Liver (tissue), 9 donors: ENCODE data around the gene DMWD. TPM values are rescaled to one million over a fixed set of nuclear protein-coding genes. Genes with fewer than 3 reads are reported as not detected.
"Not testable (repeated sequence)": the region's sequence is repeated elsewhere in the genome, so short reads cannot be mapped to it uniquely, and the experiment has no call there.

Experiments
- DNase-seq: peaks from one replicate; pipeline ENCODE4 v3.0.0-alpha.2; 2017; ENCODE audit warnings: low spot score
- H3K27ac ChIP-seq, 2 donors: one replicate each; pipeline ENCODE4 v1.7.0; 2013; ENCODE audit warnings: inconsistent platforms in 2 of 2, low read length in 2 of 2, control low read depth in 1 of 2, low read depth in 1 of 2, mild to moderate bottlenecking in 1 of 2
- H3K27me3 ChIP-seq, 4 donors: one replicate each; pipeline versions ENCODE4 v1.6.1 to v1.7.0; 2013; ENCODE audit warnings: low read length in 3 of 4, inconsistent platforms in 1 of 4, mild to moderate bottlenecking in 1 of 4, moderate library complexity in 1 of 4; ENCODE audit not compliant: control insufficient read depth in 4 of 4, insufficient read depth in 4 of 4
- H3K36me3 ChIP-seq, 4 donors: one replicate each; pipeline versions ENCODE4 v1.6.1 to v1.7.0; 2013; ENCODE audit warnings: low read length in 3 of 4, mild to moderate bottlenecking in 3 of 4, low read depth in 1 of 4, moderate library complexity in 1 of 4; ENCODE audit not compliant: control insufficient read depth in 4 of 4, insufficient read depth in 3 of 4
- H3K4me1 ChIP-seq, 4 donors: one replicate each; pipeline versions ENCODE4 v1.6.1 to v1.7.0; 2013; ENCODE audit warnings: low read length in 3 of 4, mild to moderate bottlenecking in 3 of 4, moderate library complexity in 1 of 4; ENCODE audit not compliant: control insufficient read depth in 4 of 4, insufficient read depth in 4 of 4
- H3K4me3 ChIP-seq, 3 donors: one replicate each; pipeline versions ENCODE4 v1.6.1 to v1.7.0; 2013; ENCODE audit warnings: low read length in 3 of 3, control low read depth in 1 of 3, low read depth in 1 of 3, mild to moderate bottlenecking in 1 of 3
- H3K9ac ChIP-seq, 2 donors: one replicate each; pipeline ENCODE4 v1.7.0; 2013; ENCODE audit warnings: low read length in 2 of 2, mild to moderate bottlenecking in 2 of 2, moderate library complexity in 2 of 2, control low read depth in 1 of 2, low read depth in 1 of 2
- H3K9me3 ChIP-seq, 4 donors: one replicate each; pipeline versions ENCODE4 v1.6.1 to v1.7.0; 2013; ENCODE audit warnings: low read length in 3 of 4; ENCODE audit not compliant: control insufficient read depth in 4 of 4
- EGR1 ChIP-seq, 2 donors: IDR thresholded peaks; 2 replicates each; pipeline ENCODE4 v1.6.1; 2016 to 2018; ENCODE audit warnings: antibody characterized with exemption in 2 of 2, low read depth in 2 of 2
- FOXA1 ChIP-seq: IDR thresholded peaks from 2 replicates; pipeline ENCODE4 v1.6.1; 2016; ENCODE audit warnings: antibody characterized with exemption
- FOXA2 ChIP-seq: IDR thresholded peaks from 2 replicates; pipeline ENCODE4 v1.6.1; 2016; ENCODE audit warnings: antibody characterized with exemption
- GABPA ChIP-seq, 2 donors: IDR thresholded peaks in 1 of 2; conservative IDR thresholded peaks in 1 of 2; 2 replicates each; pipeline ENCODE4 v1.6.1; 2016; ENCODE audit warnings: antibody characterized with exemption in 2 of 2, mild to moderate bottlenecking in 1 of 2, moderate library complexity in 1 of 2
- HNF4A ChIP-seq, 2 donors: conservative IDR thresholded peaks; 2 replicates each; pipeline ENCODE4 v1.6.1; 2016; ENCODE audit warnings: antibody characterized with exemption in 2 of 2, mild to moderate bottlenecking in 2 of 2
- HNF4G ChIP-seq: IDR thresholded peaks from 2 replicates; pipeline ENCODE4 v1.6.1; 2016; ENCODE audit warnings: antibody characterized with exemption
- JUND ChIP-seq, 2 donors: IDR thresholded peaks; 2 replicates each; pipeline ENCODE4 v1.6.1; 2016; ENCODE audit warnings: antibody characterized with exemption in 2 of 2
- NR2F2 ChIP-seq: IDR thresholded peaks from 2 replicates; pipeline ENCODE4 v1.6.1; 2016; ENCODE audit warnings: antibody characterized with exemption
- RAD21 ChIP-seq, 2 donors: IDR thresholded peaks; 2 replicates each; pipeline ENCODE4 v1.6.1; 2016; ENCODE audit warnings: antibody characterized with exemption in 2 of 2, mild to moderate bottlenecking in 2 of 2
- RXRA ChIP-seq, 2 donors: IDR thresholded peaks; 2 replicates each; pipeline ENCODE4 v1.6.1; 2017 to 2018; ENCODE audit warnings: antibody characterized with exemption in 2 of 2, mild to moderate bottlenecking in 1 of 2
- SP1 ChIP-seq: IDR thresholded peaks from 2 replicates; pipeline ENCODE4 v1.6.1; 2018; ENCODE audit warnings: antibody characterized with exemption, mild to moderate bottlenecking
- TAF1 ChIP-seq: conservative IDR thresholded peaks from 2 replicates; pipeline ENCODE4 v1.6.1; 2016; ENCODE audit warnings: antibody characterized with exemption, mild to moderate bottlenecking
- YY1 ChIP-seq: IDR thresholded peaks from 2 replicates; pipeline ENCODE4 v1.6.1; 2016; ENCODE audit warnings: antibody characterized with exemption, mild to moderate bottlenecking
- WGBS: extraction: QIAGEN DNeasy Blood & Tissue Kit; methylation state at CpG from one replicate; pipeline ENCODE4 v1.1.7; 2013; 5-methylcytosine and 5-hydroxymethylcytosine counted together
- polyA plus RNA-seq, 2 donors: library from polyadenylated mRNA; stranded (reverse) in 1 of 2; unstranded in 1 of 2; fragments of 200-250 nt in 1 of 2; fragments of >200 nt in 1 of 2; fragmentation: Nextera tagmentation in 1 of 2; extraction: Ambion mirVana in 1 of 2; gene quantifications; one replicate each; pipeline versions ENCODE4 v1.2.1 to v1.2.3, GENCODE V29; 2013 to 2015
- total RNA-seq, 2 donors: library from RNA; depleted of rRNA; stranded (reverse); fragments of >200 nt; gene quantifications; one replicate each; pipeline ENCODE4 v1.2.3, GENCODE V29; 2014
- TF ChIP-seq, protein P1 (sequence below): IDR thresholded peaks from 2 replicates; pipeline ENCODE4 v1.6.1; 2016; ENCODE audit warnings: antibody characterized with exemption
- TF ChIP-seq, protein P2 (sequence below): IDR thresholded peaks from 2 replicates; pipeline ENCODE4 v1.6.1; 2016; ENCODE audit warnings: antibody characterized with exemption
- TF ChIP-seq, protein P3 (sequence below): IDR thresholded peaks from 2 replicates; pipeline ENCODE4 v1.6.1; 2016; ENCODE audit warnings: antibody characterized with exemption, mild to moderate bottlenecking
- TF ChIP-seq, protein P4 (sequence below): IDR thresholded peaks from 2 replicates; pipeline ENCODE4 v1.6.1; 2016; ENCODE audit warnings: antibody characterized with exemption
- TF ChIP-seq, protein P5 (sequence below): fragments of 150-350 bp; IDR thresholded peaks from 2 replicates; pipeline ENCODE4 v1.5.1; 2017; ENCODE audit warnings: improper control_type of control experiment, low read depth, low read length; ENCODE audit not compliant: missing input control
- donor health status: healthy.
- donor health status: healthy.
- donor health status: healthy.
- donor health status: healthy.
- donor health status: healthy.

DMWD gene
- total and polyA plus RNA-seq, 4 donors: 3.7 to 14.6 (median 8.9) TPM

DNA sequence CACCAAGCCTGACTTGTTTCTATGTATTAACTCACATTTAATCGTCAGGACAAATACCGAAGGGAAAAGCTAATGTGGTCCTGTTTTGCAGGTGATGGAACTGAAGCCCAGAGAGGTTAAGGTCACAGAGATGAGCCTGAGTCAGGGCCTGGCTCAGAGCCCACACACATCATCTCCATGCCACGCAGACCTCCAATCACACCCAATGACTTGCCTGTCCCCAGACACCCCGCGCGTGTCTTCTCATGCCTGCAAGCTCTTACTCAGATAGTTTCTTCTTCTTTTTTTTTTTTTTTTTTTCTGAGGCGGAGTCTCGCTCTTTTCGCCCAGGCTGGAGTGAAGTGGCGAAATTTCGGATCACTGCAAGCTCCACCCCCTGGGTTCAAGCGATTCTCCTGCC lies 40.0 kb downstream of the DMWD start:
- no peak for DNase-seq
- H3K9ac ChIP-seq: no peak overlapping the region
- H3K4me1 ChIP-seq: no peaks in the 10 kb centered on the region
- H3K9me3 ChIP-seq: no peaks in the 10 kb centered on the region
- no peaks in the 10 kb centered on the region for H3K36me3 ChIP-seq
- no peaks in the 10 kb centered on the region for H3K27me3 ChIP-seq
- no peak overlapping the region for H3K4me3 ChIP-seq
- no peak for TF ChIP-seq EGR1 (IDR thresholded peaks at IDR 0.05; ENCODE audit: low read depth in 2 of 2)
- no peak for TF ChIP-seq GABPA (IDR thresholded peaks at IDR 0.05 in 1 of 2, conservative IDR thresholded peaks at IDR 0.05 in 1 of 2)
- no peak for TF ChIP-seq RXRA (IDR thresholded peaks at IDR 0.05)
- TF ChIP-seq SP1: no peak
- TF ChIP-seq, protein P1, sequence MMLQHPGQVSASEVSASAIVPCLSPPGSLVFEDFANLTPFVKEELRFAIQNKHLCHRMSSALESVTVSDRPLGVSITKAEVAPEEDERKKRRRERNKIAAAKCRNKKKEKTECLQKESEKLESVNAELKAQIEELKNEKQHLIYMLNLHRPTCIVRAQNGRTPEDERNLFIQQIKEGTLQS: no peak
- TF ChIP-seq, protein P2, sequence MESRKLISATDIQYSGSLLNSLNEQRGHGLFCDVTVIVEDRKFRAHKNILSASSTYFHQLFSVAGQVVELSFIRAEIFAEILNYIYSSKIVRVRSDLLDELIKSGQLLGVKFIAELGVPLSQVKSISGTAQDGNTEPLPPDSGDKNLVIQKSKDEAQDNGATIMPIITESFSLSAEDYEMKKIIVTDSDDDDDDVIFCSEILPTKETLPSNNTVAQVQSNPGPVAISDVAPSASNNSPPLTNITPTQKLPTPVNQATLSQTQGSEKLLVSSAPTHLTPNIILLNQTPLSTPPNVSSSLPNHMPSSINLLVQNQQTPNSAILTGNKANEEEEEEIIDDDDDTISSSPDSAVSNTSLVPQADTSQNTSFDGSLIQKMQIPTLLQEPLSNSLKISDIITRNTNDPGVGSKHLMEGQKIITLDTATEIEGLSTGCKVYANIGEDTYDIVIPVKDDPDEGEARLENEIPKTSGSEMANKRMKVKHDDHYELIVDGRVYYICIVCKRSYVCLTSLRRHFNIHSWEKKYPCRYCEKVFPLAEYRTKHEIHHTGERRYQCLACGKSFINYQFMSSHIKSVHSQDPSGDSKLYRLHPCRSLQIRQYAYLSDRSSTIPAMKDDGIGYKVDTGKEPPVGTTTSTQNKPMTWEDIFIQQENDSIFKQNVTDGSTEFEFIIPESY: no peak
- no peak for TF ChIP-seq RAD21 (IDR thresholded peaks at IDR 0.05)
- TF ChIP-seq FOXA2: no peak
- TF ChIP-seq FOXA1: no peak
- no peak for TF ChIP-seq NR2F2
- no peak for TF ChIP-seq JUND (IDR thresholded peaks at IDR 0.05)
- no peak for TF ChIP-seq TAF1
- TF ChIP-seq HNF4G: no peak
- TF ChIP-seq YY1: no peak
- TF ChIP-seq, protein P3, sequence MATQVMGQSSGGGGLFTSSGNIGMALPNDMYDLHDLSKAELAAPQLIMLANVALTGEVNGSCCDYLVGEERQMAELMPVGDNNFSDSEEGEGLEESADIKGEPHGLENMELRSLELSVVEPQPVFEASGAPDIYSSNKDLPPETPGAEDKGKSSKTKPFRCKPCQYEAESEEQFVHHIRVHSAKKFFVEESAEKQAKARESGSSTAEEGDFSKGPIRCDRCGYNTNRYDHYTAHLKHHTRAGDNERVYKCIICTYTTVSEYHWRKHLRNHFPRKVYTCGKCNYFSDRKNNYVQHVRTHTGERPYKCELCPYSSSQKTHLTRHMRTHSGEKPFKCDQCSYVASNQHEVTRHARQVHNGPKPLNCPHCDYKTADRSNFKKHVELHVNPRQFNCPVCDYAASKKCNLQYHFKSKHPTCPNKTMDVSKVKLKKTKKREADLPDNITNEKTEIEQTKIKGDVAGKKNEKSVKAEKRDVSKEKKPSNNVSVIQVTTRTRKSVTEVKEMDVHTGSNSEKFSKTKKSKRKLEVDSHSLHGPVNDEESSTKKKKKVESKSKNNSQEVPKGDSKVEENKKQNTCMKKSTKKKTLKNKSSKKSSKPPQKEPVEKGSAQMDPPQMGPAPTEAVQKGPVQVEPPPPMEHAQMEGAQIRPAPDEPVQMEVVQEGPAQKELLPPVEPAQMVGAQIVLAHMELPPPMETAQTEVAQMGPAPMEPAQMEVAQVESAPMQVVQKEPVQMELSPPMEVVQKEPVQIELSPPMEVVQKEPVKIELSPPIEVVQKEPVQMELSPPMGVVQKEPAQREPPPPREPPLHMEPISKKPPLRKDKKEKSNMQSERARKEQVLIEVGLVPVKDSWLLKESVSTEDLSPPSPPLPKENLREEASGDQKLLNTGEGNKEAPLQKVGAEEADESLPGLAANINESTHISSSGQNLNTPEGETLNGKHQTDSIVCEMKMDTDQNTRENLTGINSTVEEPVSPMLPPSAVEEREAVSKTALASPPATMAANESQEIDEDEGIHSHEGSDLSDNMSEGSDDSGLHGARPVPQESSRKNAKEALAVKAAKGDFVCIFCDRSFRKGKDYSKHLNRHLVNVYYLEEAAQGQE: no peak
- TF ChIP-seq HNF4A (conservative IDR thresholded peaks at IDR 0.05): no peak
- TF ChIP-seq, protein P4, sequence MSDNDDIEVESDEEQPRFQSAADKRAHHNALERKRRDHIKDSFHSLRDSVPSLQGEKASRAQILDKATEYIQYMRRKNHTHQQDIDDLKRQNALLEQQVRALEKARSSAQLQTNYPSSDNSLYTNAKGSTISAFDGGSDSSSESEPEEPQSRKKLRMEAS: no peak
- TF ChIP-seq, protein P5, sequence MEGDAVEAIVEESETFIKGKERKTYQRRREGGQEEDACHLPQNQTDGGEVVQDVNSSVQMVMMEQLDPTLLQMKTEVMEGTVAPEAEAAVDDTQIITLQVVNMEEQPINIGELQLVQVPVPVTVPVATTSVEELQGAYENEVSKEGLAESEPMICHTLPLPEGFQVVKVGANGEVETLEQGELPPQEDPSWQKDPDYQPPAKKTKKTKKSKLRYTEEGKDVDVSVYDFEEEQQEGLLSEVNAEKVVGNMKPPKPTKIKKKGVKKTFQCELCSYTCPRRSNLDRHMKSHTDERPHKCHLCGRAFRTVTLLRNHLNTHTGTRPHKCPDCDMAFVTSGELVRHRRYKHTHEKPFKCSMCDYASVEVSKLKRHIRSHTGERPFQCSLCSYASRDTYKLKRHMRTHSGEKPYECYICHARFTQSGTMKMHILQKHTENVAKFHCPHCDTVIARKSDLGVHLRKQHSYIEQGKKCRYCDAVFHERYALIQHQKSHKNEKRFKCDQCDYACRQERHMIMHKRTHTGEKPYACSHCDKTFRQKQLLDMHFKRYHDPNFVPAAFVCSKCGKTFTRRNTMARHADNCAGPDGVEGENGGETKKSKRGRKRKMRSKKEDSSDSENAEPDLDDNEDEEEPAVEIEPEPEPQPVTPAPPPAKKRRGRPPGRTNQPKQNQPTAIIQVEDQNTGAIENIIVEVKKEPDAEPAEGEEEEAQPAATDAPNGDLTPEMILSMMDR: no peak
- 94% methylated on average over 12 of the region's 12 CpGs for WGBS
- H3K27ac ChIP-seq: no peak overlapping the region

DNA sequence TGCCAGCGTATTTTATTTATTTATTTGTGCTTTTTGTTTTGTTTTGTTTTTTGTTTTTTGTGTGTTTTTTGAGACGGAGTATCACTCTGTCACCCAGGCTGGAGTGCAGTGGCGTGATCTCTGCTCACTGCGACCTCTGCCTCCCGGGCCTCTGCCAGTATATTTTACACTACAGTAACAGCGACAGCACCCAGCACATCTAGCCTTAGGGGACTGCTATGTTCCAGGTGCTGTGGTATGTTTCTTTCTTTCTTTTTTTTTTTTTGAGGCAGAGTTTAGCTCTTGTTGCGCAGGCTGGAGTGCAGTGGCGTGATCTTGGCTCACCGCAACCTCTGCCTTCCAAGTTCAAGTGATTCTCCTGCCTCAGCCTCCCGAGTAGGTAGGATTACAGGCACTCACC lies 41.2 kb downstream of the DMWD start:
- H3K4me1 ChIP-seq, H3K9ac ChIP-seq, H3K4me3 ChIP-seq, H3K27ac ChIP-seq, H3K36me3 ChIP-seq, DNase-seq, H3K9me3 ChIP-seq, H3K27me3 ChIP-seq: not testable (repeated sequence)
- 94% methylated on average over 10 of the region's 10 CpGs for WGBS
